ENCODE results near the gene DELE1. TPM values are rescaled to one million over a fixed set of nuclear protein-coding genes. Genes with fewer than 3 reads are reported as not detected.

DELE1 gene
- total RNA-seq, 4 donors from 2014 or later: 76.0 to 144 (median 96.0) TPM

DNA sequence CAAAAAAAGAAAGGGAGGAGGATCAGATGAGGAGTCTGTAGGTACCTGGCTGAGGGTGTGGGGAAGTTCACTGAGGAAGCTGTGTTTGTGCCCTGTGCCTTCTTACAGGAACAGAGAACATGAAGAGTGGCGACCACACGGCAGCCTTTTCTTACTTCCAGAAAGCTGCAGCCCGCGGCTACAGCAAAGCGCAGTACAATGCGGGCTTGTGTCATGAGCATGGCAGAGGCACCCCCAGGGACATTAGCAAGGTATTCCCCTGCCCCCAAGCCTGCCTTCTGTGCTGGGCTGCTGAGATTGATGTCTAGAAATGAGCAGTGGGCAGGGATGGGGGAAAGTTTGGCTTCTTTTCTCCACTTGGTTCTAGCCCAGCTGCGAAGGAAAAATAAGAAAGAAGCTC is 9.5 kb downstream of the DELE1 start:
- H3K36me3 ChIP-seq: peaks cover 2 to 97% (median 3%) of the 10 kb centered on the region in 3 donors
- no peaks in the 10 kb centered on the region for H3K27me3 ChIP-seq
- DNase-seq: peak in 1 of 3 donors; percentile 28
- TF ChIP-seq, protein P1, sequence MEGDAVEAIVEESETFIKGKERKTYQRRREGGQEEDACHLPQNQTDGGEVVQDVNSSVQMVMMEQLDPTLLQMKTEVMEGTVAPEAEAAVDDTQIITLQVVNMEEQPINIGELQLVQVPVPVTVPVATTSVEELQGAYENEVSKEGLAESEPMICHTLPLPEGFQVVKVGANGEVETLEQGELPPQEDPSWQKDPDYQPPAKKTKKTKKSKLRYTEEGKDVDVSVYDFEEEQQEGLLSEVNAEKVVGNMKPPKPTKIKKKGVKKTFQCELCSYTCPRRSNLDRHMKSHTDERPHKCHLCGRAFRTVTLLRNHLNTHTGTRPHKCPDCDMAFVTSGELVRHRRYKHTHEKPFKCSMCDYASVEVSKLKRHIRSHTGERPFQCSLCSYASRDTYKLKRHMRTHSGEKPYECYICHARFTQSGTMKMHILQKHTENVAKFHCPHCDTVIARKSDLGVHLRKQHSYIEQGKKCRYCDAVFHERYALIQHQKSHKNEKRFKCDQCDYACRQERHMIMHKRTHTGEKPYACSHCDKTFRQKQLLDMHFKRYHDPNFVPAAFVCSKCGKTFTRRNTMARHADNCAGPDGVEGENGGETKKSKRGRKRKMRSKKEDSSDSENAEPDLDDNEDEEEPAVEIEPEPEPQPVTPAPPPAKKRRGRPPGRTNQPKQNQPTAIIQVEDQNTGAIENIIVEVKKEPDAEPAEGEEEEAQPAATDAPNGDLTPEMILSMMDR (IDR thresholded peaks at IDR 0.05): no peak
- no peak for TF ChIP-seq POLR2A (IDR thresholded peaks at IDR 0.05)
- no peak overlapping the region for H3K4me3 ChIP-seq
- no peaks in the 10 kb centered on the region for H3K4me1 ChIP-seq
- no peak overlapping the region for H3K27ac ChIP-seq
- no peaks in the 10 kb centered on the region for H3K9me3 ChIP-seq

GRCh38 chr5:141934099-141934844 is 10.6 kb downstream of the DELE1 start:
- Histone ChIP-seq H3K27ac (no peak overlapping the region), H3K4me3 (no peak overlapping the region), H3K4me1 (no peaks in the 10 kb centered on the region), H3K9me3 (no peaks in the 10 kb centered on the region), H3K27me3 (no peaks in the 10 kb centered on the region), H3K36me3 (peaks cover 2 to 97% (median 3%) of the 10 kb centered on the region in 3 donors)
- DNase-seq: peak in 2 of 3 donors; percentile 65 to 75
- TF ChIP-seq, protein P1 (IDR thresholded peaks at IDR 0.05): peak in 2 of 6 experiments; percentile 23 to 31
- TF ChIP-seq POLR2A (IDR thresholded peaks at IDR 0.05): no peak

DNA sequence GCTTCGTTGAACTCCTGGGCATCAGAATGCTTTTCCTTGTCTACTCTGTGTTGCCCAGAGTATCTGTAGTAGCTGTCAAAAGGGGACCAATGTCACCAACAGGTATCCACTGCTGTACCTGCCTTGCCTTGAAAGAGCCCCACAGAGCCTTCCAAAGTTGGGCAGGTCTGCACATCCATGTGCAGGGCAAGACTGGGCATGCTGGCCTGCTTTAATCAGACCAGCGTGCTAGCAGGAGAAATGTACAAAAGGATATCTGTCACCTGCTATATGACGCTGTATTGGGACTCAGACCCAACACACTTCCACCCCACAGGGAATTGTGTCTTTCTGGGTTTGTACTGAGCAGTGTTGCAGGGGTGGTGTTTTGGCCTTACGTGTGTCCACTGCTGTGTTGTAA is 11.9 kb downstream of the DELE1 start:
- no peaks in the 10 kb centered on the region for H3K4me1 ChIP-seq
- H3K27me3 ChIP-seq: no peaks in the 10 kb centered on the region
- no peak for TF ChIP-seq POLR2A (IDR thresholded peaks at IDR 0.05)
- TF ChIP-seq, protein P1 (IDR thresholded peaks at IDR 0.05): no peak
- DNase-seq: peak in 1 of 3 donors; percentile 15
- H3K27ac ChIP-seq: no peak overlapping the region
- no peak overlapping the region for H3K4me3 ChIP-seq
- no peaks in the 10 kb centered on the region for H3K9me3 ChIP-seq
- peaks cover 0 to 89% (median 0%) of the 10 kb centered on the region in 3 donors for H3K36me3 ChIP-seq

GRCh38 chr5:141940695-141941271 is 17.1 kb downstream of the DELE1 start:
- DNase-seq: no peak
- Histone ChIP-seq H3K4me3 (no peak overlapping the region), H3K4me1 (peaks cover 0 to 8% (median 0%) of the 10 kb centered on the region in 4 donors), H3K27ac (peak overlapping the region in 3 of 4 donors; percentile 25 to 52 (median 47)), H3K9me3 (no peaks in the 10 kb centered on the region), H3K27me3 (no peaks in the 10 kb centered on the region), H3K36me3 (peaks cover 0 to 38% (median 0%) of the 10 kb centered on the region in 3 donors)
- TF ChIP-seq, protein P1 (IDR thresholded peaks at IDR 0.05): peak in 1 of 6 experiments; percentile 11
- TF ChIP-seq POLR2A (IDR thresholded peaks at IDR 0.05): no peak

GRCh38 chr5:141941307-141941706 is 17.6 kb downstream of the DELE1 start:
- Histone ChIP-seq H3K27me3 (no peaks in the 10 kb centered on the region), H3K4me3 (no peak overlapping the region), H3K27ac (peak overlapping the region in 3 of 4 donors; percentile 25 to 52 (median 47)), H3K9me3 (no peaks in the 10 kb centered on the region), H3K36me3 (peaks cover 0 to 33% (median 0%) of the 10 kb centered on the region in 3 donors), H3K4me1 (peaks cover 0 to 8% (median 0%) of the 10 kb centered on the region in 4 donors)
- TF ChIP-seq POLR2A (IDR thresholded peaks at IDR 0.05): no peak
- peak in 1 of 3 donors; percentile 46 for DNase-seq

GRCh38 chr5:141941779-141942178 is 18.1 kb downstream of the DELE1 start:
- Histone ChIP-seq H3K36me3 (peaks cover 0 to 28% (median 0%) of the 10 kb centered on the region in 3 donors), H3K9me3 (no peaks in the 10 kb centered on the region), H3K27ac (peak overlapping the region in 1 of 4 donors; percentile 52), H3K4me1 (peaks cover 0 to 8% (median 0%) of the 10 kb centered on the region in 4 donors), H3K27me3 (no peaks in the 10 kb centered on the region), H3K4me3 (no peak overlapping the region)
- peak in 1 of 3 donors; percentile 5 for DNase-seq
- TF ChIP-seq, protein P1 (IDR thresholded peaks at IDR 0.05): no peak
- no peak for TF ChIP-seq POLR2A (IDR thresholded peaks at IDR 0.05)
